H9 (cell line): Measurements from ENCODE around the gene DISP3. TPM values are rescaled to one million over a fixed set of nuclear protein-coding genes. Genes with fewer than 3 reads are reported as not detected.

Source experiments
- DNase-seq: peaks from one replicate; pipeline ENCODE4 v3.0.0-alpha.2; 2017
- H2AFZ ChIP-seq: one replicate; pipeline ENCODE4 v1.6.1; 2013; ENCODE audit warnings: mild to moderate bottlenecking, low read length, control low read depth, moderate library complexity
- H2AK5ac ChIP-seq: 2 replicates; pipeline ENCODE4 v1.6.1; 2013; ENCODE audit warnings: low read length, control low read depth, mixed read lengths; ENCODE audit not compliant: insufficient read length
- H2BK120ac ChIP-seq: one replicate; pipeline ENCODE4 v1.6.1; 2013; ENCODE audit warnings: low read depth, mild to moderate bottlenecking, low read length, control low read depth, inconsistent platforms; ENCODE audit not compliant: poor library complexity, severe bottlenecking
- H2BK12ac ChIP-seq: 2 replicates; pipeline ENCODE4 v1.6.1; 2013; ENCODE audit warnings: low read length, control low read depth, mixed read lengths, low read depth; ENCODE audit not compliant: insufficient read length
- H2BK15ac ChIP-seq: 2 replicates; pipeline ENCODE4 v1.6.1; 2013; ENCODE audit warnings: low read depth, low read length, control low read depth
- H2BK20ac ChIP-seq: one replicate; pipeline ENCODE4 v1.6.1; 2013; ENCODE audit warnings: low read depth, mild to moderate bottlenecking, low read length, control low read depth, inconsistent platforms; ENCODE audit not compliant: poor library complexity, severe bottlenecking
- H2BK5ac ChIP-seq: 2 replicates; pipeline ENCODE4 v1.6.1; 2013; ENCODE audit warnings: low read length, control low read depth, mixed read lengths; ENCODE audit not compliant: insufficient read length
- H3K14ac ChIP-seq: 2 replicates; pipeline ENCODE4 v1.6.1; 2013; ENCODE audit warnings: low read length, control low read depth; ENCODE audit not compliant: insufficient read depth
- H3K18ac ChIP-seq: 2 replicates; pipeline ENCODE4 v1.6.1; 2013; ENCODE audit warnings: low read depth, mild to moderate bottlenecking, mixed read lengths, low read length, control low read depth; ENCODE audit not compliant: insufficient read length
- H3K23ac ChIP-seq: 2 replicates; pipeline ENCODE4 v1.6.1; 2013; ENCODE audit warnings: low read length, control low read depth, mixed read lengths, low read depth; ENCODE audit not compliant: insufficient read length
- H3K23me2 ChIP-seq: 2 replicates; pipeline ENCODE4 v1.6.1; 2013; ENCODE audit warnings: low read depth, mild to moderate bottlenecking, mixed read lengths, low read length, control low read depth; ENCODE audit not compliant: insufficient read length, poor library complexity, severe bottlenecking
- H3K27ac ChIP-seq: 2 replicates; pipeline ENCODE4 v1.5.1; 2013; ENCODE audit warnings: low read length, control low read depth, mixed read lengths, low read depth; ENCODE audit not compliant: insufficient read length
- H3K27me3 ChIP-seq: 2 replicates; pipeline ENCODE4 v1.6.1; 2013; ENCODE audit warnings: low read length, control low read depth, inconsistent platforms; ENCODE audit not compliant: insufficient read depth
- H3K4ac ChIP-seq: 2 replicates; pipeline ENCODE4 v1.6.1; 2013; ENCODE audit warnings: low read depth, mild to moderate bottlenecking, control low read depth, inconsistent platforms, low read length, moderate library complexity
- H3K4me1 ChIP-seq: 2 replicates; pipeline ENCODE4 v1.6.1; 2013; ENCODE audit warnings: low read length, control low read depth, inconsistent platforms; ENCODE audit not compliant: insufficient read depth
- H3K4me2 ChIP-seq: 2 replicates; pipeline ENCODE4 v1.6.1; 2013; ENCODE audit warnings: low read length, control low read depth, mixed read lengths; ENCODE audit not compliant: insufficient read length, insufficient read depth
- H3K56ac ChIP-seq: 2 replicates; pipeline ENCODE4 v1.6.1; 2013; ENCODE audit warnings: low read depth, mild to moderate bottlenecking, mixed read lengths, low read length, control low read depth; ENCODE audit not compliant: insufficient read length
- H3K79me1 ChIP-seq: 2 replicates; pipeline ENCODE4 v1.6.1; 2013; ENCODE audit warnings: low read depth, mild to moderate bottlenecking, moderate library complexity, low read length, control low read depth, inconsistent platforms; ENCODE audit not compliant: insufficient read depth, poor library complexity, severe bottlenecking
- H3K79me2 ChIP-seq: 2 replicates; pipeline ENCODE4 v1.6.1; 2013; ENCODE audit warnings: low read length, control low read depth, inconsistent platforms; ENCODE audit not compliant: insufficient read depth
- H3K9ac ChIP-seq: 2 replicates; pipeline ENCODE4 v1.6.1; 2013; ENCODE audit warnings: low read length, control low read depth, mixed read lengths; ENCODE audit not compliant: insufficient read length; ENCODE audit errors: extremely low read depth
- H3K9me3 ChIP-seq: one replicate; pipeline ENCODE4 v1.6.1; 2013; ENCODE audit warnings: low read depth, low read length, inconsistent platforms; ENCODE audit not compliant: control insufficient read depth
- H3T11ph ChIP-seq: one replicate; pipeline ENCODE4 v1.6.1; 2013; ENCODE audit warnings: mild to moderate bottlenecking, low read length, control low read depth, inconsistent platforms
- H4K20me1 ChIP-seq: one replicate; pipeline ENCODE4 v1.6.1; 2013; ENCODE audit not compliant: control insufficient read depth, insufficient read length, insufficient read depth
- H4K5ac ChIP-seq: 2 replicates; pipeline ENCODE4 v1.6.1; 2013; ENCODE audit warnings: low read depth, mild to moderate bottlenecking, mixed read lengths, low read length, control low read depth; ENCODE audit not compliant: insufficient read length
- H4K8ac ChIP-seq: replicated peaks from 2 replicates; pipeline ENCODE4 v1.6.1; 2013; ENCODE audit warnings: low read length, control low read depth, mixed read lengths, low read depth; ENCODE audit not compliant: insufficient read length
- H4K91ac ChIP-seq: 2 replicates; pipeline ENCODE4 v1.6.1; 2013; ENCODE audit warnings: low read depth, mild to moderate bottlenecking, moderate library complexity, mixed read lengths, low read length, control low read depth; ENCODE audit not compliant: insufficient read length
- H3K27ac Mint-ChIP-seq, 3 experiments: 2 replicates in 2 of 3; 3 replicates in 1 of 3; pipeline ENCODE4 v1.8.0; 2020 to 2021; ENCODE audit warnings: mixed read lengths in 3 of 3, mild to moderate bottlenecking in 1 of 3, moderate library complexity in 1 of 3
- H3K27me3 Mint-ChIP-seq: 2 replicates; pipeline ENCODE4 v1.8.0; 2021; ENCODE audit warnings: low read depth, mild to moderate bottlenecking, moderate library complexity, mixed read lengths
- H3K36me3 Mint-ChIP-seq, 3 experiments: 2 replicates in 2 of 3; 3 replicates in 1 of 3; pipeline ENCODE4 v1.8.0; 2020 to 2021; ENCODE audit warnings: low read depth in 3 of 3, mixed read lengths in 3 of 3; ENCODE audit not compliant: insufficient read depth in 1 of 3
- H3K4me1 Mint-ChIP-seq, 2 experiments: 2 replicates each; pipeline ENCODE4 v1.8.0; 2020; ENCODE audit warnings: mixed read lengths in 2 of 2
- H3K4me3 Mint-ChIP-seq, 2 experiments: 2 replicates in 1 of 2; 3 replicates in 1 of 2; pipeline ENCODE4 v1.8.0; 2020 to 2021; ENCODE audit warnings: mild to moderate bottlenecking in 2 of 2, mixed read lengths in 2 of 2, moderate library complexity in 1 of 2
- H3K9me3 Mint-ChIP-seq, 2 experiments: 2 replicates in 1 of 2; 3 replicates in 1 of 2; pipeline ENCODE4 v1.8.0; 2020; ENCODE audit warnings: mild to moderate bottlenecking in 2 of 2, mixed read lengths in 2 of 2, moderate library complexity in 1 of 2
- WGBS: extraction: QIAGEN DNeasy Blood & Tissue Kit; methylation state at CpG from one replicate; pipeline ENCODE4 v1.1.7; 2013; ENCODE audit warnings: missing lambda C conversion rate, low lambda C conversion rate, mixed read lengths; ENCODE audit not compliant: insufficient read length; ENCODE audit errors: extremely low coverage; 5-methylcytosine and 5-hydroxymethylcytosine counted together
- total RNA-seq: library from RNA; stranded (reverse); gene quantifications from 2 replicates; pipeline ENCODE4 v1.2.1, GENCODE V29; 2021
- TF ChIP-seq, protein P1 (sequence below): fragments of 200-600 bp; sonication (generic); conservative IDR thresholded peaks from 3 replicates; pipeline ENCODE4 v1.8.0; 2021; ENCODE audit warnings: antibody characterized with exemption, mild to moderate bottlenecking

DISP3 gene
- total RNA-seq, 1 experiment from 2014 or later, result 3.5 TPM

GRCh38 chr1:11531943-11532342 lies 53.0 kb downstream of the DISP3 start:
- Histone ChIP-seq H3K27me3 (no peaks in the 10 kb centered on the region), H4K91ac (no peak overlapping the region), H3K79me2 (no peaks in the 10 kb centered on the region), H3K27ac (no peak overlapping the region), H3K79me1 (no peaks in the 10 kb centered on the region), H3K23me2 (no peaks in the 10 kb centered on the region), H3K9ac (no peak overlapping the region), H3T11ph (no peak overlapping the region), H3K56ac (no peak overlapping the region), H3K4me2 (no peak overlapping the region), H3K18ac (peak overlapping the region; percentile 13), H2BK20ac (no peak overlapping the region), H4K8ac (no peak overlapping the region), H3K23ac (no peak overlapping the region), H2BK15ac (no peak overlapping the region), H3K4me1 (no peaks in the 10 kb centered on the region; the same call in 1 of the 2 replicates), H2BK120ac (no peak overlapping the region), H2AFZ (no peak overlapping the region), H4K5ac (no peak overlapping the region), H4K20me1 (no peaks in the 10 kb centered on the region), H3K9me3 (no peaks in the 10 kb centered on the region), H3K4ac (no peak overlapping the region), H3K14ac (peak overlapping the region; percentile 36; the same call in 1 of the 2 replicates), H2BK5ac (no peak overlapping the region), H2BK12ac (no peak overlapping the region), H2AK5ac (no peak overlapping the region)
- H3K36me3 Mint-ChIP-seq, result peaks cover 2 to 5% (median 2%) of the 10 kb centered on the region in 3 experiments; a peak in 2 of 7 replicates
- TF ChIP-seq, protein P1, sequence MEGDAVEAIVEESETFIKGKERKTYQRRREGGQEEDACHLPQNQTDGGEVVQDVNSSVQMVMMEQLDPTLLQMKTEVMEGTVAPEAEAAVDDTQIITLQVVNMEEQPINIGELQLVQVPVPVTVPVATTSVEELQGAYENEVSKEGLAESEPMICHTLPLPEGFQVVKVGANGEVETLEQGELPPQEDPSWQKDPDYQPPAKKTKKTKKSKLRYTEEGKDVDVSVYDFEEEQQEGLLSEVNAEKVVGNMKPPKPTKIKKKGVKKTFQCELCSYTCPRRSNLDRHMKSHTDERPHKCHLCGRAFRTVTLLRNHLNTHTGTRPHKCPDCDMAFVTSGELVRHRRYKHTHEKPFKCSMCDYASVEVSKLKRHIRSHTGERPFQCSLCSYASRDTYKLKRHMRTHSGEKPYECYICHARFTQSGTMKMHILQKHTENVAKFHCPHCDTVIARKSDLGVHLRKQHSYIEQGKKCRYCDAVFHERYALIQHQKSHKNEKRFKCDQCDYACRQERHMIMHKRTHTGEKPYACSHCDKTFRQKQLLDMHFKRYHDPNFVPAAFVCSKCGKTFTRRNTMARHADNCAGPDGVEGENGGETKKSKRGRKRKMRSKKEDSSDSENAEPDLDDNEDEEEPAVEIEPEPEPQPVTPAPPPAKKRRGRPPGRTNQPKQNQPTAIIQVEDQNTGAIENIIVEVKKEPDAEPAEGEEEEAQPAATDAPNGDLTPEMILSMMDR, result no peak
- H3K27me3 Mint-ChIP-seq, result no peaks in the 10 kb centered on the region
- no CpG with 5 or more reads among the region's 10 CpGs for WGBS
- H3K9me3 Mint-ChIP-seq, result no peaks in the 10 kb centered on the region; a peak in 1 of 5 replicates
- no peak overlapping the region; a peak in 1 of 7 replicates for H3K27ac Mint-ChIP-seq
- H3K4me3 Mint-ChIP-seq, result no peak overlapping the region
- no peak for DNase-seq
- peaks cover 9 to 15% of the 10 kb centered on the region in 2 experiments for H3K4me1 Mint-ChIP-seq
